OCI-LY3 (cell line): ENCODE measurements around the gene BID.

Experiments used
- H2AFZ ChIP-seq: fragments of 200-600, 300-600 bp; shearing (Covaris generic); 2 replicates; pipeline ENCODE4 v1.6.0; 2014; ENCODE audit warnings: antibody characterized with exemption, low read depth, low read length
- H3K27ac ChIP-seq: fragments of 200-600, 300-600 bp; sonication (generic); 2 replicates; pipeline ENCODE4 v1.5.1; 2014; ENCODE audit warnings: mild to moderate bottlenecking, low read length, moderate library complexity, mixed read lengths
- H3K27me3 ChIP-seq: fragments of 200-600, 300-600 bp; sonication (generic); 2 replicates; pipeline ENCODE4 v1.6.1; 2014; ENCODE audit warnings: low read depth, low read length, mixed read lengths
- H3K36me3 ChIP-seq: fragments of 200-600, 300-600 bp; sonication (generic); replicated peaks from 2 replicates; pipeline ENCODE3; 2014; ENCODE audit warnings: low read depth, low read length, mixed read lengths
- H3K4me1 ChIP-seq: fragments of 300-600, 200-600 bp; sonication (generic); 2 replicates; pipeline ENCODE4 v1.6.1; 2014; ENCODE audit warnings: low read length, mixed read lengths
- H3K4me2 ChIP-seq: fragments of 200-600, 300-600 bp; sonication (generic); 2 replicates; pipeline ENCODE4 v1.6.1; 2014; ENCODE audit warnings: low read length, mixed read lengths
- H3K4me3 ChIP-seq: fragments of 300-600, 200-600 bp; sonication (generic); 2 replicates; pipeline ENCODE4 v1.5.1; 2014; ENCODE audit warnings: antibody characterized with exemption, mild to moderate bottlenecking, low read length, moderate library complexity
- H3K79me2 ChIP-seq: fragments of 300-600, 200-600 bp; shearing (Covaris generic); 2 replicates; pipeline ENCODE4 v1.6.1; 2014; ENCODE audit warnings: mild to moderate bottlenecking, low read length, mixed read lengths
- H3K9ac ChIP-seq: fragments of 300-600, 200-600 bp; shearing (Covaris generic); 2 replicates; pipeline ENCODE4 v1.6.0; 2014; ENCODE audit warnings: mild to moderate bottlenecking, low read length, moderate library complexity
- H3K9me3 ChIP-seq: fragments of 200-600, 300-600 bp; shearing (Covaris generic); 2 replicates; pipeline ENCODE4 v1.6.1; 2014; ENCODE audit warnings: low read length, mixed read lengths; ENCODE audit not compliant: insufficient read depth
- H4K20me1 ChIP-seq: fragments of 200-600, 300-600 bp; sonication (generic); 2 replicates; pipeline ENCODE4 v1.6.1; 2016; ENCODE audit warnings: low read length, mixed read lengths; ENCODE audit not compliant: insufficient read depth
- CTCF ChIP-seq: fragments of 200-600, 300-600 bp; sonication (generic); IDR thresholded peaks from 2 replicates; pipeline ENCODE4 v1.5.1; 2014; ENCODE audit warnings: antibody characterized with exemption, low read length, low read depth
- EZH2phosphoT487 ChIP-seq: fragments of 200-600 bp; shearing (Covaris generic); IDR thresholded peaks from 2 replicates; pipeline ENCODE4 v1.6.1; 2018; ENCODE audit warnings: antibody characterized with exemption, mixed run types, low read depth

The BID gene

DNA sequence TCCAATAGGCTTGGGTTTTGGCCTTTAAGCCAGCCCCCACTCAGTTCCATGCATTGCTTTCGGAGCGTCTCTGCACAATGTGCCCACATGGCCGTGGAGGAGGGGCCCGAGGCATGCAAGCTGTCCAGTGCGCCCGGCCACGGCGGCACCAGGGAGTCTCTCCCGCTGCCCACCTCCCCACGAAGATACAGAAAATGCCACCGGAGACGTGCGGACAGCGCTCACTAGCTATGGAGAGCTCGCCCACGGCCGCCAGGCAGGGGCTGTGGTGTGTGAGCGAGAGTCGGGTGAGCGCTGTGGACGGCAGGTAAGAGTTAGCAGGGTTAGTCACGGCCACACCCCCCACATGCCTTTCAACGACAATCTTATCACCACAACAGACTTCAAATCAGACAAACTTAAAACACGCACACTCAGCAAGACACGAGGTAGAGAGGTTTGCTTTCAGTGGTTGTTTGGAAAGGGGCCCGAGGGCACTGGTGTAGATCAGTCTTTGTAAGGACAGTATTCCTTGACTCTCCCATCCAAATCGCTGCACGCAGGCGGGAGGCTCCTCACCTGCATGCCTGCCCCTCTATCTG, 18.7 kb upstream of the BID start:
- H3K27ac ChIP-seq, result peak overlapping the region; percentile 33; the same call in 1 of the 2 replicates
- no peak for TF ChIP-seq EZH2phosphoT487
- TF ChIP-seq CTCF, result no peak
- H3K4me1 ChIP-seq, result peaks cover 56% of the 10 kb centered on the region
- peaks cover 55% of the 10 kb centered on the region for H3K36me3 ChIP-seq
- H3K27me3 ChIP-seq, result no peaks in the 10 kb centered on the region
- no peaks in the 10 kb centered on the region for H3K9me3 ChIP-seq
- H3K4me2 ChIP-seq, result no peak overlapping the region
- no peaks in the 10 kb centered on the region for H4K20me1 ChIP-seq
- no peak overlapping the region for H3K4me3 ChIP-seq
- H2AFZ ChIP-seq, result no peak overlapping the region
- H3K79me2 ChIP-seq, result peaks cover 21% of the 10 kb centered on the region
- peak overlapping the region; percentile 30; the same call in 1 of the 2 replicates for H3K9ac ChIP-seq

DNA sequence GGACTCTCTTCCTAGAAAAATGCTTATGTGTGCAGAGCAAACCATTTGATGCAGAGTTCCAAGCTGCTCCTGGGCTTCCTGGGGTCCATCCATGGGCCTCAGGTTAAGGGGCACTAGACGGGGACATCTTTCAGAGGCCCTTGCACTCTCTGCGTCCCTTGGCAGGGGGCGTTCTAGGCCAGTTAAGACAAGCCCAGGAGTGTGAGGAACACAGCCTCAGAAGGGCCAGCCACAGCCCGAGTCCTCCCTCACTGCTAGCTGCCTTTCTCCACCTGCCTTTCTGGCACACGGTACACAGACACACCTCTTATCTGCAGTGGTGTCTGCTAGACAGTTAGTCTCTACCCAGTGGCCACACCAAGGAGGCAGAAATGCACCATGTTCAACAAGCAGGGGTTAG, 18.0 kb upstream of the BID start:
- Histone ChIP-seq H2AFZ (no peak overlapping the region), H3K9ac (peak overlapping the region; percentile 30; the same call in 1 of the 2 replicates), H3K27ac (peak overlapping the region; percentile 33), H3K4me1 (peaks cover 50% of the 10 kb centered on the region), H3K9me3 (no peaks in the 10 kb centered on the region), H3K27me3 (no peaks in the 10 kb centered on the region), H3K4me3 (no peak overlapping the region), H3K36me3 (peaks cover 55% of the 10 kb centered on the region), H3K79me2 (peaks cover 14% of the 10 kb centered on the region), H4K20me1 (no peaks in the 10 kb centered on the region), H3K4me2 (no peak overlapping the region)
- no peak for TF ChIP-seq EZH2phosphoT487
- peak; percentile 76 for TF ChIP-seq CTCF

- Histone ChIP-seq H3K9me3 (no peaks in the 10 kb centered on the region), H3K79me2 (peaks cover 9% of the 10 kb centered on the region; the same call in 1 of the 2 replicates), H3K4me1 (peaks cover 39% of the 10 kb centered on the region), H3K27me3 (no peaks in the 10 kb centered on the region), H3K27ac (no peak overlapping the region), H3K4me3 (no peak overlapping the region), H2AFZ (no peak overlapping the region), H3K9ac (no peak overlapping the region), H3K4me2 (no peak overlapping the region), H4K20me1 (no peaks in the 10 kb centered on the region), H3K36me3 (peaks cover 55% of the 10 kb centered on the region)
- TF ChIP-seq CTCF (no peak), EZH2phosphoT487 (no peak)
Observed at GRCh38 chr22:17791196-17791595, 16.9 kb upstream of the BID start.

DNA sequence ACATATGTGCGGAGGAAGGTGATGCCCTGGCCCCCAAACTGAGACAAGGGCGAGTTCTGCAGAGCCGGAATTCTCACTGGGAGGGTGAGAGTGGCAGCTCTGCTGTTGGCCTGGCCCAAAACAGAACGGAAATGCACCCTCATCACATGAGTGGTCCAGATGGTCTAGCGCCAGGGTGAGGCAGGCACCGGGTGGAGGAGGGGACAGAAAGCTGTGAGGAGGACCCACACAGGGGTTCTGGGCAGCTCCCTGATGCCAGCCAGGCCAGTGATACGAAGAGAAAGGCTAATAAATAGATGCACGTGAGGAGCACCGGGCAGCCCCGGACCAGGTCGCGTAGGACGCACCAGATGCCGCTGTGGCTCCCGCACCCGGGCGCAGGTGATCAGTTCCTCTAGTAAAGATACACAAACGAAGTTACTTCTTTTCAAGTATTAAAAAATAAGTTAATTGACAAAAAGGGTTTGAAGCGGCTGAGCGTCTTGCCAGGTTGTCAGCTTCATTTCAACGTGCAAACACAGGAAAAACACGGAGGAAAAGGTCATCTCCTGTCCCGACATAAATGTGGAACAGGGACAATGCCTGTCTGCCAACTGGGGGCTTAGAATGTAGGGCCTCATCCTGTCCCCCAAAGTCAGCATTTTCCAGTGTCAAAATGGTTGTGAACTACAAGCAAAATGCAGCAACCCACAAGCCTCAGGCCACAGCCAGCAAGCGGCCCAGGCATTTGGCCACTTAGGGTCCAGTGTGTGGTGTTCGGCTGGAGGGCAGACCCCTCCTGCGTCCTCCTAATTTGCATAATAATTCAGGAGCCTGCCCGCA, 15.3 kb upstream of the BID start:
- no peak overlapping the region for H3K4me3 ChIP-seq
- peaks cover 28% of the 10 kb centered on the region for H3K4me1 ChIP-seq
- H3K27ac ChIP-seq, result no peak overlapping the region
- peaks cover 4% of the 10 kb centered on the region; the same call in 1 of the 2 replicates for H3K79me2 ChIP-seq
- no peak overlapping the region for H3K4me2 ChIP-seq
- H3K9me3 ChIP-seq, result no peaks in the 10 kb centered on the region
- no peaks in the 10 kb centered on the region for H3K27me3 ChIP-seq
- H2AFZ ChIP-seq, result no peak overlapping the region
- TF ChIP-seq EZH2phosphoT487, result no peak
- no peak for TF ChIP-seq CTCF
- no peak overlapping the region for H3K9ac ChIP-seq
- H4K20me1 ChIP-seq, result no peaks in the 10 kb centered on the region
- peaks cover 57% of the 10 kb centered on the region for H3K36me3 ChIP-seq
